HG03558 (cell line): ENCODE measurements around the gene NAA30.
"Not testable (repeated sequence)": the region's sequence is repeated elsewhere in the genome, so short reads cannot be mapped to it uniquely, and the experiment has no call there.

Experiments
- ATAC-seq: cut with Tn5 transposase; IDR thresholded peaks from one replicate; pipeline ENCODE4 v1.9.1; 2021; ENCODE audit warnings: moderate number of reproducible peaks; ENCODE audit not compliant: unreplicated experiment; ENCODE audit errors: extremely low read depth

NAA30 gene

DNA sequence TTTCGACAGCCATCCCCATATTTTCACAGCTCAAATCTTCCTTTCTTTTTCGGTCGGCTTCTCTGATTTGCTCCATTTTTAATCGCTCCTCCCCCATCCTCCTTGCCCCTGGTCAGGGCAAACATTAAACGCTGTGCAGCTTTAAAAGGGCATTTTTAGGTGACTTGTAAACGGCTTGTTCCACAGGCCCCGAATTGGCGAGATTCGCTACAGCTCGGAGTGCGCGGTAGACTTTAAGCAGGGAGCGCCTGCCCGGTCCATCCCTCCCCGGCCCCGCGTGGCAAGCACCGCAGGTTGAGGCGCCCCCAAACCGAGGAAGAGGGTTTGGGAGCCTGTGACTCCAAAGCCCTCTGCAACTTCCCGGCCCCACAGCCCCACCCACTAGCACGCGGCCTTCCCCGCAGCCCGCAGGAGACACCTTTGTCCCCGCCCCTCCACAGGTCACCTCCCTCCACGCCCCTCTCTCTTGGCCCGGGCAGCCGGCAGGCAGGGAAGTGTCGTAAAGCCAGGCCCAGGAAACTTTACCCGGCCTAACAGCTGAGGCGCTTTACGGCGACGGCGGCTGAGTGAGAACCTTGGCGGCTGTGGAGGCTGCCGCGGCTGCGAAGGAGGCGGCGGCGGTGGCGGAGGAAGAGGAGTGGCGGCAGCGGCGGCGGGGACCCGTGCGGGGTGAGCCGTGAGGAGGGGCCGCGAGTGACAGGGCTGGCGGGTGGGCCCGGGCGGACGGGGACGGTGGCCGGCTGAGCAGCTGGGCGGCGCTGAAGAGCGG is at the start of gene NAA30:
Gene NAA30 (plus strand): TSS at position 550 of the 769 bp plus-strand sequence. CDS start 372 bp downstream, outside the sequence.
- ATAC-seq = peak; percentile 48

- ATAC-seq = not testable (repeated sequence)
These were observed 46.7 kb upstream of the NAA30 start for GRCh38 chr14:57343545-57344297.

DNA sequence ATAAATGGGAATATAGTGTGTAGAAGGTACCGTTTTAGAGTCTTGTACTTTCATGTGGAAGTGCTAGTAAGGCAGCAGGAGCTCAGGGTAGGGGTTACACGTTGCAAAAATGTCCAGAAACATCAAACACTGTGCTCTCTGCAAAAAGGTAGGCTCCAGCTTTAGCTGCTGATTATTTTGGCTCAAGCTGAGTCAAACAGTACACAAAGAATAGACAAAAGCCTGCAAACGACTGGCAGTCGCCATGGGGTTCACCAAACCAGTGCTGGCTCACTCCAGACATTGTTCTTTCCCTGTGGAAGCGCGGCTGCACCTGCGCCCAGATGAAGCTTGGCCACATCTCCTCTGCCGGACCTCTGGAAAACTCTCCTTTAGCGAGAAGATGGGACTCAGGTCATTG is 45.3 kb upstream of the NAA30 start:
- ATAC-seq = no peak

- no peak for ATAC-seq
These were observed 43.6 kb upstream of the NAA30 start for GRCh38 chr14:57346741-57347140.

- no peak for ATAC-seq
These were observed 37.8 kb upstream of the NAA30 start for GRCh38 chr14:57352396-57353170.

- no peak for ATAC-seq
These were observed 35.1 kb upstream of the NAA30 start for GRCh38 chr14:57355081-57355800.

GRCh38 chr14:57362361-57362760 is 28.0 kb upstream of the NAA30 start:
- no peak for ATAC-seq

DNA sequence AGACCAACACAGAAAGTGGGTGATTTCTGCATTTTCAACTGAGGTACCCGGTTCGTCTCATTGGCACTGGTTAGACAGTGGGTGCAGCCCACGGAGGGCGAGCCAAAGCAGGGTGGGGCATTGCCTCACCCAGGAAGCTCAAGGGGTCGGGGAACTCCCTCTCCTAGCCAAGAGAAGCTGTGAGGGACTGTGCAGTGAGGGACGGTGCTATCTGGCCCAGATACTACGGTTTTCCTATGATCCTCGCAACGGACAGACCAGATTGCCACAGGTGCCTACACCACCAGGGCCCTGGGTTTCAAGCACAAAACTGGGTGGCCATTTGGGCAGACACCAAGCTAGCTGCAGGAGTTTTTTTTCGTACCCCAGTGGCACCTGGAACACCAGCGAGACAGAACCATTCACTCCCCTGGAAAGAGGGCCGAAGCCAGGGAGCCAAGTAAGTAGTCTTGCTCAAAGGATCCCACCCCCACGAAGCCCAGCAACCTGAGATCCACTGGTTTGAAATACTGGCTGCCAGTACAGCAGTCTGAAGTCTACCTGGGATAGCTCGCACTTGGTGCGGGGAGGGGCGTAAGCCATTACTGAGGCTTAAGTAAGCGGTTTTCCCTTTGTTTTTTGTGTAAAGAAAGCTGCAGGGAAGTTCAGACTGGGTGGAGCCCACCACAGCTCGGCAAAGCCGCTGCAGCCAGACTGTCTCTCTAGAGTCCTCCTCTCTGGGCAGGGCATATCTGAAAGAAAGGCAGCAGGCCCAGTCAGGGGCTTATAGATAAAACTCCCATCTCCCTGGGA is 25.5 kb upstream of the NAA30 start:
- no peak for ATAC-seq

GRCh38 chr14:57370187-57370586 is 20.2 kb upstream of the NAA30 start:
- not testable (repeated sequence) for ATAC-seq

DNA sequence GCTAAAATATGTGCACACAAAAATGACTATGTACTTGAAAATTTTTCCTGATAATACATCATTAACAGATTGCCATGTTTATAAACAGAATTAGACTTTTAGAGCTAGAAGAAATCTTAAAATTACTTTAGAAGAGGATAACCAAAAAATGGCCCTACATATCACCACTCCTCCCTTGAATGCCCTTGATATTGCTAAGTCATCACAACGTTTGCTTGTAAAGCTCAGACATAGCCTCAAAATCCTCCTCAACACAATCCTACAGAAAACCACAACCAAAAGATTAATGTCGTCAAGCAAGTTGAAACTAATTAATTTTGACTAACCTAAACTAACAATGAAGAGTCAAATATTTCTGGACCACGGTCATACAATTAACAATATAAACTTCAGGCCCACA is 19.4 kb upstream of the NAA30 start:
- no peak for ATAC-seq

DNA sequence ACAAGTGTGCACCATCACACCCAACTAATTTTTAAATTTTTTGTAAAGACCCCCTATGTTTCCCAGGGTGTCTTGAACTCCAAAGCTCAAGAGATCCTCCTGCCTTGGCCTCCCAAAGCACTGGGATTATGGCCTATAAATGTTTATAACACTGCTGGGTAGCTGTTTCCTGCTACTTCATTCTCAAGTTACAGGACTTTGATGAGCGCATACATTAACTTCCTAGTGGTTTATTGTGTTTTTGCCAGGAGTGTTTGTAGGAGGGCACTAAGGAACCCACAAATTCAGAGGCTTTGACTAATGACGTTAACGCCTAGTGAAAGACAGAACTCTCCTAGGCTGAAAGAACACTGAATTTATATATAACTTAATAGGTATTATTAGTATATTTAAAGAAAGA is 15.2 kb upstream of the NAA30 start:
- ATAC-seq = no peak

DNA sequence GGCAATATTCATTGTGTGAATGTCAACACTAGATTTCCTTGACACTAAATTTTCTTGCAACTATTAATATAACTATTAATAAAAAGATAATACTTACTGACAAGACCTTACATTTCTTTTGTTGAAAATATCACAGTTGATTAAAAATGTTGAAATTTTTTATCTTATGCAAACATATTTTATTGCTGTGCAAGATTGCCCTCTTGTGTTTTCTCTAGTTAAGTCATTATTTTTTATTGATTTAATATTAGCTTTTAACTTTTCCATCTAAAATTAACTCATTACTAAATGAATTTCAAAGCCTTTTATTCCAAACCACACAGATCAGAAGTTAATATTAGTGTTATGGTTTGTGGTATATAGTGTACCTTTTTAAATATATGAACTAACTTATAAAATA is 11.7 kb upstream of the NAA30 start:
- no peak for ATAC-seq

GRCh38 chr14:57380935-57381334 is 9.5 kb upstream of the NAA30 start:
- no peak for ATAC-seq

DNA sequence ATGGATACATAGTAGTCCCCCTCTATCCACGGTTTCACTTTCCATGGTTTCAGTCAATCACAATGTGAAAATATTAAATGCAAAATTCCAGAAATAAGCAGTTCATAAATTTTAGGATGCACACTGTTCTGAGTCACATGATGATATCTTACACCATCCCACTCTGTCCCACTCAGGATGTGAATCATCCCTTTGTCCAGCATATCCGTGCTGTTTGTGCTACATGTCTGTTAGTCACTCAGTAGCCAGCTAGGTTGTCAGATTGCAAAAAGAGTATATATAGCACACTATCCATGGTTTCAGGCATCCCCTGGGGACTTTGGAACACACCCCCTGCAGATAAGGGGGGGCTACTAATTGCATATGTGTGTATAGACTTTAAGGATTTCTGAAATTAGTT is 8.1 kb upstream of the NAA30 start:
- no peak for ATAC-seq

GRCh38 chr14:57383125-57383745 is 7.2 kb upstream of the NAA30 start:
- no peak for ATAC-seq

DNA sequence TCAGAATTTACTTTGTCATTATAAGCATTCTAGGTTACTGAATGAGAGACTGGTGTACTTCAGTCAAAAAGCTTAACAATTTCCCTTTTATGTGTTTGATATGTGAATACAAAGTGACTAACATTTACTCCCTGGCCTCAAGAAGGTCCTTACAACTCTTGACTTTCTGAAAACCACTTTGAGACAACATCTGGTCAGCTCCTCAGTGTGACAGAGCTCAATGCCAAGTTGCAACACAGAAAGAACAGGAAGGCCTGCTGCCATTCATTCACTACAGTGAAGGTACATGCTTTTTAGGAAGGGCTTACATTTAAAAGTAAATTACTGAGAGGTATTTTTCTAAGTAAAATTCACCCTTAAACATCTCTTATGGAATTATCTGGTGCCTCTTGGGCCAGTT is 2.3 kb upstream of the NAA30 start:
- no peak for ATAC-seq

- ATAC-seq = no peak
These were observed 745 bp upstream of the NAA30 start for GRCh38 chr14:57389646-57390036.

DNA sequence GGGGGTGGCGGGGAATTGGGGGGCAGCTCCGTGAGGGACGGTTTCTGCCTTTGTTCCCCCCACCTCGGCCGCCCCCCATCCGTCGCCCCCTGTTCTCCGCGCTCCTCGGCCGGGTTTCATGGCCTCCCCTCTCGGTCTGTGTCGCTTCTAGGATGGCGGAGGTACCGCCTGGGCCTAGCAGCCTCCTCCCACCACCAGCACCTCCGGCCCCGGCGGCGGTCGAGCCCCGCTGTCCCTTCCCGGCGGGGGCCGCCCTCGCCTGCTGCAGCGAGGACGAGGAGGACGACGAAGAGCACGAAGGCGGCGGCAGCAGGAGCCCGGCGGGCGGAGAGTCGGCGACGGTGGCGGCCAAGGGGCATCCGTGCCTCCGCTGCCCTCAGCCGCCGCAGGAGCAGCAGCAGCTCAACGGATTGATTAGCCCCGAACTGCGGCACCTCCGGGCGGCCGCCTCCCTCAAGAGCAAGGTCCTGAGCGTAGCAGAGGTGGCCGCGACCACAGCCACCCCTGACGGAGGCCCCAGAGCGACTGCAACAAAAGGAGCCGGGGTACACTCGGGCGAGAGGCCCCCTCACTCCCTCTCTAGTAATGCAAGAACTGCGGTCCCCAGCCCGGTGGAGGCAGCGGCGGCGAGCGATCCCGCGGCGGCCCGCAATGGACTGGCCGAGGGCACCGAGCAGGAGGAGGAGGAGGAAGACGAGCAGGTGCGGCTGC is 575 bp downstream of the NAA30 start:
- peak; percentile 20 for ATAC-seq
